Spleen (tissue), 7 donors: Measurements from ENCODE around the gene SLC12A1.

Experiments used
- POLR2A ChIP-seq, 3 donors: fragments of 450-650 bp; IDR thresholded peaks; one replicate each; pipeline ENCODE4 v1.5.1; 2017; ENCODE audit warnings: antibody characterized with exemption in 3 of 3, mild to moderate bottlenecking in 1 of 3
- TF ChIP-seq, protein P1 (sequence below), 11 experiments: fragments of 200-600 bp in 7 of 11; fragments of 450-650 bp in 4 of 11; sonication (generic) in 4 of 11; IDR thresholded peaks in 8 of 11; conservative IDR thresholded peaks in 3 of 11; 1 replicate in 7 of 11; 2 replicates in 4 of 11; pipeline versions ENCODE4 v1.4.0 to v1.8.0; 2016 to 2021; ENCODE audit warnings: antibody characterized with exemption in 11 of 11, inconsistent platforms in 4 of 11, mild to moderate bottlenecking in 1 of 11
- donor health status: DM: no; HTN: no; CAD: no; lungs with moderate emphysema.
- donor health status: DM: no; HTN: no; CAD: no.
- donor health status: DM: no; HTN: no; CAD: no.

DNA sequence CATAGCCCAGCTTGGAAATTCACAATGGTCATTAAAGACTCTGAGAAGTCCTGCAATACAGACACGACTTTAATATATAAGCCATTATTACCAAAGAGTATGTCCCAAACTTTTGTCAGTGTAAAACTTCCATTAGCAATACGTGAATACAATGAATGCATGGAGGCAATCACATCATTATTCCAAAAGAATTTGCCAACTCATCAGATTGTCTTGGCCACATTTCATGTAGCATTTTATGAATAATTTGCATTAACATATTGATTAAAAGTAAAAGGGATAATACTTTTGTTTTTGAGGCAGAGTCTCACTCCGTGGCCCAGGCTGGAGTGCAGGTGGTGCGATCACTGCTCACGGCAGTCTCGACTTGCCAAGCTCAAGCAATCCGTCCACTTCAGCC lies 117.2 kb downstream of the SLC12A1 start:
- TF ChIP-seq, protein P1, sequence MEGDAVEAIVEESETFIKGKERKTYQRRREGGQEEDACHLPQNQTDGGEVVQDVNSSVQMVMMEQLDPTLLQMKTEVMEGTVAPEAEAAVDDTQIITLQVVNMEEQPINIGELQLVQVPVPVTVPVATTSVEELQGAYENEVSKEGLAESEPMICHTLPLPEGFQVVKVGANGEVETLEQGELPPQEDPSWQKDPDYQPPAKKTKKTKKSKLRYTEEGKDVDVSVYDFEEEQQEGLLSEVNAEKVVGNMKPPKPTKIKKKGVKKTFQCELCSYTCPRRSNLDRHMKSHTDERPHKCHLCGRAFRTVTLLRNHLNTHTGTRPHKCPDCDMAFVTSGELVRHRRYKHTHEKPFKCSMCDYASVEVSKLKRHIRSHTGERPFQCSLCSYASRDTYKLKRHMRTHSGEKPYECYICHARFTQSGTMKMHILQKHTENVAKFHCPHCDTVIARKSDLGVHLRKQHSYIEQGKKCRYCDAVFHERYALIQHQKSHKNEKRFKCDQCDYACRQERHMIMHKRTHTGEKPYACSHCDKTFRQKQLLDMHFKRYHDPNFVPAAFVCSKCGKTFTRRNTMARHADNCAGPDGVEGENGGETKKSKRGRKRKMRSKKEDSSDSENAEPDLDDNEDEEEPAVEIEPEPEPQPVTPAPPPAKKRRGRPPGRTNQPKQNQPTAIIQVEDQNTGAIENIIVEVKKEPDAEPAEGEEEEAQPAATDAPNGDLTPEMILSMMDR (IDR thresholded peaks at IDR 0.05 in 8 of 11, conservative IDR thresholded peaks at IDR 0.05 in 3 of 11) = no peak
- TF ChIP-seq POLR2A (IDR thresholded peaks at IDR 0.05) = no peak
